Measurements from ENCODE around the gene ADCY1. TPM values are rescaled to one million over a fixed set of nuclear protein-coding genes. Genes with fewer than 3 reads are reported as not detected.

The ADCY1 gene
- total and polyA plus RNA-seq, 4 donors, result 21.8 to 79.2 (median 72.3) TPM

GRCh38 chr7:45574669-45575500 is 717 bp downstream of the ADCY1 start:
- peak in 2 of 6 donors; percentile 73 to 75 for DNase-seq (ENCODE audit: low read depth in 4 of 6, low spot score in 6 of 6)
- Histone ChIP-seq H3K4me1 (ENCODE audit: control insufficient read depth, insufficient read depth, low read length) (peaks cover 50% of the 10 kb centered on the region), H3K36me3 (ENCODE audit: control insufficient read depth, insufficient read depth, low read length) (no peaks in the 10 kb centered on the region), H3K27me3 (ENCODE audit: control insufficient read depth, insufficient read depth, low read length) (peaks cover 22% of the 10 kb centered on the region), H3K4me3 (ENCODE audit: low read depth, low read length) (peak overlapping the region; percentile 63), H3K27ac (ENCODE audit: low read depth, low read length) (no peak overlapping the region), H3K9me3 (ENCODE audit: control insufficient read depth, insufficient read depth, low read length) (no peaks in the 10 kb centered on the region)
- WGBS (ENCODE audit: insufficient coverage), result under 1% methylated on average over 72 of the region's 72 CpGs

GRCh38 chr7:45575501-45576248 is 1.5 kb downstream of the ADCY1 start:
- DNase-seq (ENCODE audit: low read depth in 4 of 6, low spot score in 6 of 6), result no peak

GRCh38 chr7:45576249-45576929 is 2.2 kb downstream of the ADCY1 start:
- peak overlapping the region; percentile 21 for H3K4me3 ChIP-seq (ENCODE audit: low read depth, low read length)
- H3K27ac ChIP-seq (ENCODE audit: low read depth, low read length), result no peak overlapping the region
- DNase-seq (ENCODE audit: low read depth in 4 of 6, low spot score in 6 of 6), result no peak
- peaks cover 10% of the 10 kb centered on the region for H3K36me3 ChIP-seq (ENCODE audit: control insufficient read depth, insufficient read depth, low read length)
- no peaks in the 10 kb centered on the region for H3K9me3 ChIP-seq (ENCODE audit: control insufficient read depth, insufficient read depth, low read length)
- H3K27me3 ChIP-seq (ENCODE audit: control insufficient read depth, insufficient read depth, low read length), result peaks cover 22% of the 10 kb centered on the region
- peaks cover 59% of the 10 kb centered on the region for H3K4me1 ChIP-seq (ENCODE audit: control insufficient read depth, insufficient read depth, low read length)
- WGBS (ENCODE audit: insufficient coverage), result 65% methylated on average over 7 of the region's 12 CpGs

More at GRCh38 chr7:45575501-45576248, 1.5 kb downstream of the ADCY1 start:
- Histone ChIP-seq H3K4me3 (ENCODE audit: low read depth, low read length) (peak overlapping the region; percentile 63), H3K4me1 (ENCODE audit: control insufficient read depth, insufficient read depth, low read length) (peaks cover 57% of the 10 kb centered on the region), H3K27ac (ENCODE audit: low read depth, low read length) (no peak overlapping the region), H3K36me3 (ENCODE audit: control insufficient read depth, insufficient read depth, low read length) (peaks cover 6% of the 10 kb centered on the region), H3K27me3 (ENCODE audit: control insufficient read depth, insufficient read depth, low read length) (peaks cover 22% of the 10 kb centered on the region), H3K9me3 (ENCODE audit: control insufficient read depth, insufficient read depth, low read length) (no peaks in the 10 kb centered on the region)
- 9% methylated on average over 34 of the region's 36 CpGs for WGBS (ENCODE audit: insufficient coverage)

- H3K27ac ChIP-seq (ENCODE audit: low read depth, low read length), result no peak overlapping the region
- peaks cover 10% of the 10 kb centered on the region for H3K36me3 ChIP-seq (ENCODE audit: control insufficient read depth, insufficient read depth, low read length)
- peaks cover 22% of the 10 kb centered on the region for H3K27me3 ChIP-seq (ENCODE audit: control insufficient read depth, insufficient read depth, low read length)
- DNase-seq (ENCODE audit: low read depth in 4 of 6, low spot score in 6 of 6), result no peak
- no peak overlapping the region for H3K4me3 ChIP-seq (ENCODE audit: low read depth, low read length)
- WGBS (ENCODE audit: insufficient coverage), result 50% methylated on average over 1 of the region's 3 CpGs
- H3K4me1 ChIP-seq (ENCODE audit: control insufficient read depth, insufficient read depth, low read length), result peaks cover 70% of the 10 kb centered on the region
- H3K9me3 ChIP-seq (ENCODE audit: control insufficient read depth, insufficient read depth, low read length), result no peaks in the 10 kb centered on the region
Measured at GRCh38 chr7:45578022-45578421, 3.9 kb downstream of the ADCY1 start.

GRCh38 chr7:45578467-45578866 is 4.3 kb downstream of the ADCY1 start:
- H3K27ac ChIP-seq (ENCODE audit: low read depth, low read length), result no peak overlapping the region
- peaks cover 10% of the 10 kb centered on the region for H3K36me3 ChIP-seq (ENCODE audit: control insufficient read depth, insufficient read depth, low read length)
- H3K9me3 ChIP-seq (ENCODE audit: control insufficient read depth, insufficient read depth, low read length), result no peaks in the 10 kb centered on the region
- peaks cover 20% of the 10 kb centered on the region for H3K27me3 ChIP-seq (ENCODE audit: control insufficient read depth, insufficient read depth, low read length)
- no peak overlapping the region for H3K4me3 ChIP-seq (ENCODE audit: low read depth, low read length)
- WGBS (ENCODE audit: insufficient coverage), result 78% methylated on average over 1 of the region's 1 CpG
- peaks cover 71% of the 10 kb centered on the region for H3K4me1 ChIP-seq (ENCODE audit: control insufficient read depth, insufficient read depth, low read length)
- DNase-seq (ENCODE audit: low read depth in 4 of 6, low spot score in 6 of 6), result no peak

GRCh38 chr7:45579391-45579801 is 5.2 kb downstream of the ADCY1 start:
- Histone ChIP-seq H3K9me3 (ENCODE audit: control insufficient read depth, insufficient read depth, low read length) (no peaks in the 10 kb centered on the region), H3K4me3 (ENCODE audit: low read depth, low read length) (no peak overlapping the region), H3K27ac (ENCODE audit: low read depth, low read length) (no peak overlapping the region), H3K36me3 (ENCODE audit: control insufficient read depth, insufficient read depth, low read length) (peaks cover 10% of the 10 kb centered on the region), H3K4me1 (ENCODE audit: control insufficient read depth, insufficient read depth, low read length) (peaks cover 73% of the 10 kb centered on the region), H3K27me3 (ENCODE audit: control insufficient read depth, insufficient read depth, low read length) (peaks cover 15% of the 10 kb centered on the region)
- peak in 1 of 6 donors; percentile 20 for DNase-seq (ENCODE audit: low read depth in 4 of 6, low spot score in 6 of 6)
- WGBS (ENCODE audit: insufficient coverage), result 23% methylated on average over 6 of the region's 7 CpGs

- H3K27me3 ChIP-seq (ENCODE audit: control insufficient read depth, insufficient read depth, low read length), result peaks cover 10% of the 10 kb centered on the region
- peaks cover 73% of the 10 kb centered on the region for H3K4me1 ChIP-seq (ENCODE audit: control insufficient read depth, insufficient read depth, low read length)
- no peaks in the 10 kb centered on the region for H3K9me3 ChIP-seq (ENCODE audit: control insufficient read depth, insufficient read depth, low read length)
- no peak overlapping the region for H3K27ac ChIP-seq (ENCODE audit: low read depth, low read length)
- DNase-seq (ENCODE audit: low read depth in 4 of 6, low spot score in 6 of 6), result peak in 1 of 6 donors; percentile 53
- 68% methylated on average over 15 of the region's 16 CpGs for WGBS (ENCODE audit: insufficient coverage)
- H3K36me3 ChIP-seq (ENCODE audit: control insufficient read depth, insufficient read depth, low read length), result peaks cover 10% of the 10 kb centered on the region
- no peak overlapping the region for H3K4me3 ChIP-seq (ENCODE audit: low read depth, low read length)
Measured at GRCh38 chr7:45580053-45580872, 6.1 kb downstream of the ADCY1 start.

- peaks cover 68% of the 10 kb centered on the region for H3K4me1 ChIP-seq (ENCODE audit: control insufficient read depth, insufficient read depth, low read length)
- H3K9me3 ChIP-seq (ENCODE audit: control insufficient read depth, insufficient read depth, low read length), result no peaks in the 10 kb centered on the region
- H3K4me3 ChIP-seq (ENCODE audit: low read depth, low read length), result no peak overlapping the region
- H3K27me3 ChIP-seq (ENCODE audit: control insufficient read depth, insufficient read depth, low read length), result peaks cover 3% of the 10 kb centered on the region
- WGBS (ENCODE audit: insufficient coverage), result 93% methylated on average over 4 of the region's 6 CpGs
- peaks cover 10% of the 10 kb centered on the region for H3K36me3 ChIP-seq (ENCODE audit: control insufficient read depth, insufficient read depth, low read length)
- no peak for DNase-seq (ENCODE audit: low read depth in 4 of 6, low spot score in 6 of 6)
- H3K27ac ChIP-seq (ENCODE audit: low read depth, low read length), result no peak overlapping the region
Measured at GRCh38 chr7:45581271-45581780, 7.2 kb downstream of the ADCY1 start.

Data from spinal cord (tissue), 10 donors.